Body of pancreas (tissue), 4 donors: ENCODE data around the gene CCDC91. TPM values are rescaled to one million over a fixed set of nuclear protein-coding genes. Genes with fewer than 3 reads are reported as not detected.

ENCODE experiments used
- ATAC-seq: fragments of 150-250 bp; one replicate; pipeline ENCODE4 v1.9.1; 2016
- DNase-seq, 4 donors: peaks; one replicate each; pipeline ENCODE4 v3.0.0-alpha.2; 2019
- H3K27ac ChIP-seq, 4 donors: fragments of 200-600 bp; sonication (generic); 1 replicate in 3 of 4; 2 replicates in 1 of 4; pipeline versions ENCODE4 v1.5.1 to v1.6.1; 2016 to 2019; ENCODE audit warnings: mild to moderate bottlenecking in 1 of 4, mixed read lengths in 1 of 4, moderate library complexity in 1 of 4
- H3K27me3 ChIP-seq, 2 donors: fragments of 200-600 bp; sonication (generic); one replicate each; pipeline ENCODE4 v1.6.0; 2016; ENCODE audit warnings: mild to moderate bottlenecking in 1 of 2
- H3K36me3 ChIP-seq, 2 donors: fragments of 200-600 bp; sonication (generic); replicated peaks in 1 of 2; 2 replicates each; pipeline ENCODE4 v1.5.1; 2016; ENCODE audit warnings: low read depth in 2 of 2; ENCODE audit not compliant: insufficient read depth in 1 of 2
- H3K4me1 ChIP-seq: fragments of 200-600 bp; sonication (generic); one replicate; pipeline ENCODE4 v1.6.0; 2016
- H3K4me3 ChIP-seq, 2 donors: fragments of 200-600 bp; sonication (generic); 1 replicate in 1 of 2; 2 replicates in 1 of 2; pipeline ENCODE4 v1.5.1; 2016 to 2019
- H3K9me3 ChIP-seq, 3 donors: fragments of 200-600 bp; sonication (generic); 1 replicate in 2 of 3; 2 replicates in 1 of 3; pipeline ENCODE4 v1.5.1; 2016
- POLR2A ChIP-seq, 3 donors: fragments of 450-650 bp; IDR thresholded peaks; one replicate each; pipeline ENCODE4 v1.6.1; 2016; ENCODE audit warnings: antibody characterized with exemption in 3 of 3, mild to moderate bottlenecking in 2 of 3
- WGBS, 2 donors: methylation state at CpG; one replicate each; pipeline ENCODE4 v1.1.5; 2017; 5-methylcytosine and 5-hydroxymethylcytosine counted together
- intact Hi-C: fragments of 100-400 bp; cut with DNase I; formaldehyde crosslinking; loops from one replicate; pipeline ENCODE4 v1.15.1; 2023
- total RNA-seq, 2 donors: library from RNA; depleted of rRNA; stranded (reverse); fragments of >200 nt; gene quantifications; one replicate each; pipeline ENCODE4 v1.1.0, GENCODE V29; 2016
- TF ChIP-seq, protein P1 (sequence below), 7 experiments: fragments of 450-650 bp in 4 of 7; fragments of 200-600 bp in 3 of 7; sonication (generic) in 3 of 7; IDR thresholded peaks; one replicate each; pipeline ENCODE4 v1.5.1; 2016 to 2019; ENCODE audit warnings: antibody characterized with exemption in 7 of 7

The CCDC91 gene
- total RNA-seq, 2 donors from 2014 or later = 31.9 to 35.6 TPM

DNA sequence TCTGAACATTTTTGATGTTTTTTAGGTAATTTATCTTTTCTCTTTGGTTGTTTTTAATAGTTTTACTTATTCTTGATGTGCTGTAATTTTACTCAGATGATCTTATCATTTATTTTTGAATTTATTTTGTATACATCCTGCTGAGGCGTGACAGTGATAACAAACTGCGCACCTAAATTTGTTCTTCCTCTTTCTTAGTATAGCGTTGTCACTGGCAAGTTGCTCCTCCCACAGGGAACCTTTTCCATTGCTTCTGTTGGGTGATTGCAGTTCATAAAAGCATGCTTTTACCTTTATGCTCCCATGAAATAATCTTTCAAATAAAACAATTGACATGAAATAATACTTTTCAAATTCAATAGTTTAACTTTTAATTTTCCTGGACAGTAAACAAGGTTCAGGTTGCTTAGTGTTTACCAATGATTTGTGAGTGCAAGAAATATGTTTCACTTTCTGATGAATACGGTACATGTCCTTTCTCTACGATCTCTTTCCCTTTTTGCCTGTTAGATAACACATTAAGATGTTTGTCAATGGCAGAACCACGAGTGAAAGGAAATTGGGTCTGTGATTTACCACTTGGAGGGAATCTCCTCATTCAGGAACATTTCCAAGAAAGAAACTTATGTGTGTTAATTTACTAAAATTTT is 223.3 kb downstream of the CCDC91 start:
- intact Hi-C loops = no loop called here
- ATAC-seq = no peak
- 88 to 89% methylated on average over 6 of the region's 6 CpGs for WGBS, 2 donors

DNA sequence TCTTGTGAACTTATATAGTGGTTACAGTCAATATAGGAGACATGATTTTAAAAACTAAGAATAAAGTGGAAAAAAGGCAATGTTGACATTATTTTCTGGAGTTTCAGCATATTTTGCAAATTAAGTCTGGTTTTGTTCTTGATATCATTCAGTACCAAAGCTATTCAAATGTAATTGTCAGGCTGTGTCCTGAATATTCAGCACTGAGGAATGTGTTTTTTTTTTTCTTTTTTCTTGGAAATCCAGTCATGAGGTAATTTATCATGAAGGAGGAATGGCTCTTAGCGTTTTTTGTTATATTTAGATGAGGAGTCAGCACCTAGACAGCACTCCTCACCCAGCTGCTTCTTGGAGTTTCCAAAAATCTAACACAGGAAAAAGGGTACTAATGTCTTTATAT is 225.5 kb downstream of the CCDC91 start:
- intact Hi-C loops = no loop called here
- ATAC-seq (no peak), DNase-seq (no peak)
- Histone ChIP-seq H3K4me1 (no peaks in the 10 kb centered on the region), H3K4me3 (no peak overlapping the region), H3K27ac (no peak overlapping the region), H3K9me3 (no peaks in the 10 kb centered on the region), H3K27me3 (no peaks in the 10 kb centered on the region), H3K36me3 (no peaks in the 10 kb centered on the region)
- 43 to 45% methylated on average over 1 of the region's 1 CpG for WGBS, 2 donors
- TF ChIP-seq POLR2A (IDR thresholded peaks at IDR 0.05) = no peak
- TF ChIP-seq, protein P1, sequence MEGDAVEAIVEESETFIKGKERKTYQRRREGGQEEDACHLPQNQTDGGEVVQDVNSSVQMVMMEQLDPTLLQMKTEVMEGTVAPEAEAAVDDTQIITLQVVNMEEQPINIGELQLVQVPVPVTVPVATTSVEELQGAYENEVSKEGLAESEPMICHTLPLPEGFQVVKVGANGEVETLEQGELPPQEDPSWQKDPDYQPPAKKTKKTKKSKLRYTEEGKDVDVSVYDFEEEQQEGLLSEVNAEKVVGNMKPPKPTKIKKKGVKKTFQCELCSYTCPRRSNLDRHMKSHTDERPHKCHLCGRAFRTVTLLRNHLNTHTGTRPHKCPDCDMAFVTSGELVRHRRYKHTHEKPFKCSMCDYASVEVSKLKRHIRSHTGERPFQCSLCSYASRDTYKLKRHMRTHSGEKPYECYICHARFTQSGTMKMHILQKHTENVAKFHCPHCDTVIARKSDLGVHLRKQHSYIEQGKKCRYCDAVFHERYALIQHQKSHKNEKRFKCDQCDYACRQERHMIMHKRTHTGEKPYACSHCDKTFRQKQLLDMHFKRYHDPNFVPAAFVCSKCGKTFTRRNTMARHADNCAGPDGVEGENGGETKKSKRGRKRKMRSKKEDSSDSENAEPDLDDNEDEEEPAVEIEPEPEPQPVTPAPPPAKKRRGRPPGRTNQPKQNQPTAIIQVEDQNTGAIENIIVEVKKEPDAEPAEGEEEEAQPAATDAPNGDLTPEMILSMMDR (IDR thresholded peaks at IDR 0.05) = no peak

More for the DNA sequence above, 223.3 kb downstream of the CCDC91 start:
- no peaks in the 10 kb centered on the region for H3K4me1 ChIP-seq
- DNase-seq = no peak
- H3K4me3 ChIP-seq = no peak overlapping the region
- TF ChIP-seq, protein P1 (IDR thresholded peaks at IDR 0.05) = no peak
- no peak for TF ChIP-seq POLR2A (IDR thresholded peaks at IDR 0.05)
- H3K9me3 ChIP-seq = no peaks in the 10 kb centered on the region
- no peak overlapping the region for H3K27ac ChIP-seq
- H3K36me3 ChIP-seq = no peaks in the 10 kb centered on the region
- H3K27me3 ChIP-seq = no peaks in the 10 kb centered on the region

DNA sequence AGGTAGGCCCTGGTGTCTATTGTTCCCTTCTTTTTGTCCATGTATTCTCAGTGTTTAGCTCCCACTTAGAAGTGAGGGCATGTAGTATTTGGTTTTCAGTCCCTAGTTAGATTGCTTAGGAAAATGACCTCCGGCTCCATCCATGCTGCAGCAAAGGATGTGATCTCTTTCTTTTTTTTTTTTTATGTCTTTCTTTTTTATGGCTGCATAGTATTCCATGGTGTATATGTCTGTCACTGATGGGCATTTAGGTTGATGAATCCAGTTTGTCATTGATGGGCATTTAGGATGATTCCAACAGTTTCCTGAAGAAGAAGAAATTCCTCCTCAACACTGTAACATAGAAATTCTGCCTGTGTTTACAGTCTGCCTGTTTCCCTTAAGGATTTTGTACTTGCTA is 231.1 kb downstream of the CCDC91 start:
- no peak overlapping the region for H3K27ac ChIP-seq
- no peak overlapping the region for H3K4me3 ChIP-seq
- no peaks in the 10 kb centered on the region for H3K36me3 ChIP-seq
- no peaks in the 10 kb centered on the region for H3K9me3 ChIP-seq
- ATAC-seq = no peak
- intact Hi-C loops = no loop called here
- H3K4me1 ChIP-seq = peaks cover 9% of the 10 kb centered on the region
- 94 to 97% methylated on average over 1 of the region's 1 CpG for WGBS, 2 donors
- DNase-seq = no peak
- TF ChIP-seq POLR2A (IDR thresholded peaks at IDR 0.05) = no peak
- TF ChIP-seq, protein P1 (IDR thresholded peaks at IDR 0.05) = no peak
- no peaks in the 10 kb centered on the region for H3K27me3 ChIP-seq

DNA sequence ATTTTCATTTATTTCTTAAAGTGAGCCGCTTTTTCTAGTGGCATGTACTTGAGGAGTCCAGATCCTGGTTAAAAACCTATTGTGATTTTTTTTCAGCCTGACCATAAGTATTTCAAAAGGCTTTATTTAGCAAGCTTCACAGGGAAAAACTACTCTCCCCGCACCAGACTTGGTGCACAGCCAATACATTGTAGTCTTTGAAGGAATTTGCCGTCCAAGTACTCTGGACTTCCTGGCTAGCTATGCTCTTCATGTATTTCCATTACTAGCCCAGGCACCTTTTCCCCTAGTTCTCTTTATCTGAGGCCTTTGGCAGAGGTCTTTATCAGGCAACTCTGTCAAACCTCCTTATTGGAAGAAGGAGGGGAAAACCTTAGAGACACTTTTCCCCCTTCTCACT is 234.7 kb downstream of the CCDC91 start:
- Histone ChIP-seq H3K36me3 (no peaks in the 10 kb centered on the region), H3K4me3 (no peak overlapping the region), H3K4me1 (peaks cover 9% of the 10 kb centered on the region), H3K9me3 (no peaks in the 10 kb centered on the region), H3K27me3 (no peaks in the 10 kb centered on the region), H3K27ac (peak overlapping the region in 2 of 4 donors; percentile 51 to 63)
- TF ChIP-seq POLR2A (IDR thresholded peaks at IDR 0.05) = no peak
- TF ChIP-seq, protein P1 (IDR thresholded peaks at IDR 0.05) = no peak
- DNase-seq (peak; percentile 16 to 30 (median 22)), ATAC-seq (peak; percentile 79)
- 46 to 59% methylated on average over 3 of the region's 3 CpGs for WGBS, 2 donors
- intact Hi-C loops = no loop called here

DNA sequence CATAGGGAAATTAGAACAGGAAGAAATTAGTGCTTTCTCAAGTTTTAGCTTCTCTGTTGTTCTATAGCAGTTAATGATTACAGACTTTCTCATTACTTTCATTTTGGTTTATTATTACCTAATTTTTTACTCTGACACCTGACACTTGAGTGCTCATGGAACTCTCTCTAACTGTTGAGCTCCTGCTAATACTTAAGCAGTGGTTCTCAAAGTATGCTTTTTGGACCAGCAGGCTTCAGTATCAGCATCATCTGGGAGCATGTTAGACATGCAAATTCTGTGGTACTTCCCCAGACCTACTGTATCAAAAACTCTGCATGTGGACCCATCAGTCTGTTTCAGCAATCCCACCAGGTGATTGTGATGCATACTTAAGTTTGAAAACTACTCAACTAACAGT is 235.3 kb downstream of the CCDC91 start:
- no peak overlapping the region for H3K4me3 ChIP-seq
- H3K27ac ChIP-seq = peak overlapping the region in 2 of 4 donors; percentile 51 to 63
- peak; percentile 45 for ATAC-seq
- no peak for TF ChIP-seq POLR2A (IDR thresholded peaks at IDR 0.05)
- TF ChIP-seq, protein P1 (IDR thresholded peaks at IDR 0.05) = no peak
- H3K36me3 ChIP-seq = no peaks in the 10 kb centered on the region
- peaks cover 9% of the 10 kb centered on the region for H3K4me1 ChIP-seq
- intact Hi-C loops = no loop called here
- no peaks in the 10 kb centered on the region for H3K27me3 ChIP-seq
- H3K9me3 ChIP-seq = no peaks in the 10 kb centered on the region
- DNase-seq = no peak
